Fibroblast of villous mesenchyme (primary cell): ENCODE measurements around the gene NRXN3. TPM values are rescaled to one million over a fixed set of nuclear protein-coding genes. Genes with fewer than 3 reads are reported as not detected.
"Not testable (repeated sequence)": the region's sequence is repeated elsewhere in the genome, so short reads cannot be mapped to it uniquely, and the experiment has no call there.

ENCODE experiments used
- DNase-seq: peaks from one replicate; pipeline ENCODE4 v3.0.0-alpha.2; 2010; ENCODE audit warnings: low read depth
- H3K4me3 ChIP-seq: 2 replicates; pipeline ENCODE4 v1.5.1; 2011; ENCODE audit warnings: low read depth, mild to moderate bottlenecking, low read length
- CTCF ChIP-seq: IDR thresholded peaks from 2 replicates; pipeline ENCODE4 v1.5.1; 2012; ENCODE audit warnings: low read depth, mild to moderate bottlenecking, low read length; ENCODE audit not compliant: insufficient read depth
- total RNA-seq: library from RNA; depleted of rRNA; stranded (reverse); fragments of >200 nt; gene quantifications from 2 replicates; pipeline ENCODE4 v1.2.3, GENCODE V29; 2012

Gene NRXN3
- total RNA-seq, 1 donor: 7.3 TPM

GRCh38 chr14:78455896-78456435 lies 285.8 kb downstream of the NRXN3 start:
- no peak for TF ChIP-seq CTCF
- no peak overlapping the region for H3K4me3 ChIP-seq
- DNase-seq: no peak

- no peak for TF ChIP-seq CTCF
- no peak for DNase-seq
- H3K4me3 ChIP-seq: no peak overlapping the region
These were observed 299.8 kb downstream of the NRXN3 start for GRCh38 chr14:78469947-78470346.

- no peak for DNase-seq
- no peak overlapping the region for H3K4me3 ChIP-seq
- no peak for TF ChIP-seq CTCF
These were observed 309.1 kb downstream of the NRXN3 start for GRCh38 chr14:78479127-78479780.

GRCh38 chr14:78484028-78484427 lies 313.9 kb downstream of the NRXN3 start:
- no peak for DNase-seq
- H3K4me3 ChIP-seq: no peak overlapping the region
- no peak for TF ChIP-seq CTCF

- DNase-seq: no peak
- TF ChIP-seq CTCF: no peak
- no peak overlapping the region for H3K4me3 ChIP-seq
These were observed 315.9 kb downstream of the NRXN3 start for GRCh38 chr14:78486081-78486480.

GRCh38 chr14:78486621-78487020 lies 316.4 kb downstream of the NRXN3 start:
- no peak for TF ChIP-seq CTCF
- no peak overlapping the region for H3K4me3 ChIP-seq
- DNase-seq: no peak

GRCh38 chr14:78487573-78487972 lies 317.4 kb downstream of the NRXN3 start:
- DNase-seq, H3K4me3 ChIP-seq: not testable (repeated sequence)
